HG03558 (cell line): ENCODE results near the gene ZNF618.

Source experiments
- ATAC-seq: cut with Tn5 transposase; IDR thresholded peaks from one replicate; pipeline ENCODE4 v1.9.1; 2021; ENCODE audit warnings: moderate number of reproducible peaks; ENCODE audit not compliant: unreplicated experiment; ENCODE audit errors: extremely low read depth

ZNF618 gene

DNA sequence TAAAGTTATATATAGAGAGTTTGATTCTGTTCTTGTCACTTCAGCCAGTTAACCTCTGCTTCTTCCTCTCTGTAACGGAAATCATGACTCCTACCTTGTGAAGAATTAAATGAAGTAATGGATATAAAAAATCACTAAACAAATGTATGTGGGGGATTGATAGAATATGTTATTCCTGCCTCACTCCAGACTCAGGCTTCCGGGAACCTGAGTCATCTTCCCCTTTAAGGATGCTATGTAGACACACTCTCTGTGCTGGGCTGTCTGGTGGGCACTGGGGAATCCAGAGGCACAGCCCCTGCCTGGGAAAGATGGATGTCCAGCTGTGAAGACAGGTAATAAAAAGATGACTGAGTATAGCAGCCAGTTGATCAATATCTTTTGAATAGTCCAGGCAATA is 77.4 kb downstream of the ZNF618 start:
- ATAC-seq: no peak

- no peak for ATAC-seq
Observed at GRCh38 chr9:113954591-113954990, 78.5 kb downstream of the ZNF618 start.

- ATAC-seq: no peak
Observed at GRCh38 chr9:113955076-113955752, 79.1 kb downstream of the ZNF618 start.

DNA sequence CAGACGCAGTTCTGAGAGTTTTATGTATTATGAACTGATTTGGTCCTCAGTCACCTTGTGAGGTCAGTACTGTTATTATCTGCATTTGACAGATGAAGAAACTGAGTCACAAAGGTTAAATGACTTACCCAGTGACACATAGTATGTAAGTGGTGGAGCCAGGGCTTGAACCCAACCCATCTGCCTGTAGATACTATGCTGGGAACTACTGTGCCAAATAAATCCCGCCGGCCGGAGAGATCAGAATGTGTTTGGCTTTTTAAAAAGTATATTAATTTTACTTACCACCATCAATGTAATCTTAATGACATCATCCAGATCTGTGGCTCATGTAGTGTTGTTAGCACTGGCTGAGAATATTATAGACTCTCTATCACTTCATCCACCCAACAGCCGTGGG is 80.8 kb downstream of the ZNF618 start:
- no peak for ATAC-seq

DNA sequence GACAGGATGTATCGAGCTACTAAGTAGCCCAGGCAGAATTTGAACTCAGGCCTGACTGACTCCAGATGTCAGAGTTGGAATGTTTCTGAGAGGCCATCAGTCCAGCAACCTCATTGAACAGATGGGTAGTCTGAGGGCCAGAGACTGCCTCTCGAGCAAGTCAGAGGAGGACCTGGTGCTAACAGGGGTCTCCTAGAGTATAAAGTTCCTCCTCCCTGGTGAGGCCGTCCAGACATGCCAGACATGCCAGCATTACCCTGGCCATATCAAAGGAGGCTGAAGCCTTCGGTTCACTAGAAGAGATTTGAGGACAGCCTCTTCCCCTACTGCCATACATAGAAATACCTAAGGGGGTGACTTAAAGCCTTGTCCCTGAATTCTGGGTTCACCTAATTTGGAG is 81.2 kb downstream of the ZNF618 start:
- no peak for ATAC-seq

- no peak for ATAC-seq
Observed at GRCh38 chr9:113957821-113958341, 81.8 kb downstream of the ZNF618 start.

GRCh38 chr9:113958556-113958955 is 82.4 kb downstream of the ZNF618 start:
- ATAC-seq: no peak

GRCh38 chr9:113960768-113961167 is 84.7 kb downstream of the ZNF618 start:
- ATAC-seq: no peak

- ATAC-seq: no peak
Observed at GRCh38 chr9:113962396-113962795, 86.3 kb downstream of the ZNF618 start.

- ATAC-seq: no peak
Observed at GRCh38 chr9:113963017-113963620, 87.0 kb downstream of the ZNF618 start.

- ATAC-seq: no peak
Observed at GRCh38 chr9:113963696-113964494, 87.8 kb downstream of the ZNF618 start.

DNA sequence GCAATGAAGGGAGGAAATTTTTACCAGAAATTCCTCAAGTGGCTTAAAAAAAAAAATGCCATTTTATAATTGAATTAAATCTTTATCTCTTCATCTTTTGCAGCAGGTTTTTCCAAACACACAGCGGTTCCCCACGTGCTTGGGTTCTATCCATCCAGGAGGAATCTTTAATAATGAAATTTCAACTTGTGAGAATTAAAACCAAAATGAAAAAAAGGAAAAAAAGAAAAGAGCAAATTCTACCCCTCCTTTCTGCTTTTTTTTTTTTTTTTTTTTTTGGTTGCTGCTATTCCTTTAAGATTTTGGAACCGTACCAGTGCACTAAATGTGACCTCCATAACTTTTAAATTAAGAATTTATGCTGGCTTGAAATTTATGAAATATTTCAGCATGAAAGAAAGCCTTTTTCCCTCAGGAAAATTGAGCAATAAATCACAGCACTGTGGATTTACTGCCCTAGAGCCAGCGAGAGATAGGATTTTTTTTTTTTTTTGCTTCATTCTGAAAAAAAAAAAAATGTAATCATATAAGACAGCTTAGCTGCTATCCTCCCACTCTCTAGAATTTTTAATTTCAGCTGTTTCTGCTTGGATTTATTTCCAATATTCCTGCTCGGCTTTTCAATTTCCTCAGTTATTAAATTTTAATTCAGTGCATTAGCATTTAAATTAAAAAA is 88.5 kb downstream of the ZNF618 start:
- ATAC-seq: no peak

GRCh38 chr9:113966394-113966793 is 90.3 kb downstream of the ZNF618 start:
- ATAC-seq: no peak

DNA sequence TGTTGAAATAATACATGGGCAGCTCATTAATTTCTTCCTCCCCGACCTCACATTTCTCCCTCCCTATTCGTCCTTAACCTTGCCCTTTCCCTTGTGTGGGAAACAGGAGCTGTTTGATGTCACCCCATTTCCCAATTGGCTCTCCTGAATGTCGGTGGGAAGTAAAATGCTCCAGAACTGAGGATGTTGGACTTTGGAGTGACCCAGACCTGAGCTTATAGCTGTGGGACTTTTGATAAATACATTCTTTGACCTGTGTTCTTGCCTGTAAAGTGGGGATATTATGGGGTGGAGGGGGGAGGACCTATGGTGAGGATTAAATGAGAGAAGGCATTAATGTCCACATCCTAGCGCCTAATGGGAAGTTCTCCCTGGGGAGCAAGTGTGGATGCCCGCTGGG is 91.3 kb downstream of the ZNF618 start:
- no peak for ATAC-seq

DNA sequence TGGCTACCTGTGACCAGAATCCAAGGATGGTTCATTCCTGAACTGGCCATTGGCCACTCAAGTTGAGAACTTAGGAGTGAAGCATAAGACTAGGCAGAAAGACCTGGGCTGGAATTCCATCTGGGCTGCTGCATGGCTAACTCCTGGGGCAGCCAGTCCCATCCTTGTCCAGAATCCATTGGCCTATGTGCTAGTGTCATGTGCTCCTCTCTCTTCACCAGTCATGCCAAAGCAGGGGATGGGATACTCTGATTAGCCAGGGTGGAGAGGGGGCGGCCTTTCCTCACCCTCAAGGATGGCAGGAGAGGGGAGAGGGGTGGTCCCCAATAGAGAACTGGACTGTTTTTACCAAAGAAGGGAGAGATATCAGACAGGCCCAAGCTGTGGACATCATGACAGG is 93.2 kb downstream of the ZNF618 start:
- no peak for ATAC-seq

DNA sequence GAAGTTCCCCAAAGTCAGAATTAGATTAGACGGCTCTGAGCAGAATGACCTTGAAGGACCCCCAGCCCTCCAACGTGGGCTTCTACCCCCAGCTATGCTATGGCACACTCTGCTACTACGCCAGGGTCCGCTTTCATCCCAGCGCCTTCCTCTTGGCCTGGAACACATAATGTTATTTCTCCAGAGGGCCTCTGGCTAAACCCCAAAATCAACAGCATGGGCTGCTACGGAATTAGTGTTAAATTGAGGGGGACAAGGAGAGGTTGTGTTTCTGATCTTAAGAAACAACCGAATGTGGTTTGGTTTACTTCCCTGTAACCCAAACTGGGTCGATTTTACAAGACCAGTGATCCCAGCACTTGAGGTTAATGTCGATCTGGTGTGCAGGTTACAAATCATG is 97.1 kb downstream of the ZNF618 start:
- ATAC-seq: no peak

- ATAC-seq: no peak
Observed at GRCh38 chr9:113973963-113974413, 97.9 kb downstream of the ZNF618 start.

GRCh38 chr9:113976915-113977314 is 100.8 kb downstream of the ZNF618 start:
- no peak for ATAC-seq

GRCh38 chr9:113978725-113979342 is 102.7 kb downstream of the ZNF618 start:
- no peak for ATAC-seq
